OCI-LY1 (cell line): ENCODE measurements around the gene LSP1.

Experiments used
- H2AFZ ChIP-seq: fragments of 200-600 bp; sonication (generic), shearing (Covaris generic); 2 replicates; pipeline ENCODE4 v1.6.0; 2014; ENCODE audit warnings: antibody characterized with exemption, mild to moderate bottlenecking, low read length
- H3F3A ChIP-seq: fragments of 200-600 bp; sonication (generic), shearing (Covaris generic); 2 replicates; pipeline ENCODE4 v1.6.0; 2014; ENCODE audit warnings: mild to moderate bottlenecking, antibody characterized with exemption, low read length, moderate library complexity; ENCODE audit not compliant: insufficient read depth
- H3K27ac ChIP-seq: fragments of 200-600 bp; sonication (generic); 2 replicates; pipeline ENCODE4 v1.5.1; 2014; ENCODE audit warnings: low read length, mixed run types, mild to moderate bottlenecking, low read depth; ENCODE audit not compliant: poor library complexity, severe bottlenecking
- H3K27me3 ChIP-seq: fragments of 200-600 bp; sonication (generic); 2 replicates; pipeline ENCODE4 v1.6.0; 2014; ENCODE audit warnings: antibody characterized with exemption, mild to moderate bottlenecking, low read length, moderate library complexity; ENCODE audit not compliant: insufficient read depth
- H3K36me3 ChIP-seq: fragments of 200-600 bp; sonication (generic); 2 replicates; pipeline ENCODE4 v1.6.1; 2014; ENCODE audit warnings: mild to moderate bottlenecking, antibody characterized with exemption, low read length, moderate library complexity, mixed read lengths; ENCODE audit not compliant: insufficient read depth
- H3K4me1 ChIP-seq: fragments of 200-600 bp; sonication (generic); 2 replicates; pipeline ENCODE4 v1.5.1; 2014; ENCODE audit warnings: mild to moderate bottlenecking, low read length, moderate library complexity; ENCODE audit not compliant: insufficient read depth, severe bottlenecking
- H3K4me2 ChIP-seq: fragments of 200-600 bp; sonication (generic), shearing (Covaris generic); 2 replicates; pipeline ENCODE4 v1.6.1; 2014; ENCODE audit warnings: low read length
- H3K4me3 ChIP-seq: fragments of 200-600 bp; sonication (generic); 2 replicates; pipeline ENCODE4 v1.5.1; 2014; ENCODE audit warnings: low read length, low read depth, mild to moderate bottlenecking, mixed read lengths; ENCODE audit not compliant: poor library complexity, severe bottlenecking
- H3K79me2 ChIP-seq: fragments of 200-600 bp; shearing (Covaris generic); 2 replicates; pipeline ENCODE4 v1.6.1; 2016; ENCODE audit warnings: mixed run types, low read length, mixed read lengths; ENCODE audit not compliant: insufficient read depth
- H3K9ac ChIP-seq: fragments of 200-600 bp; sonication (generic), shearing (Covaris generic); 2 replicates; pipeline ENCODE4 v1.6.1; 2014; ENCODE audit warnings: mild to moderate bottlenecking, low read length, mixed read lengths
- H3K9me2 ChIP-seq: fragments of 200-600 bp; sonication (generic), shearing (Covaris generic); 2 replicates; pipeline ENCODE4 v1.6.1; 2014; ENCODE audit warnings: low read depth, mild to moderate bottlenecking, low read length, mixed read lengths
- H3K9me3 ChIP-seq: fragments of 200-600 bp; shearing (Covaris generic); 2 replicates; pipeline ENCODE4 v1.6.1; 2014; ENCODE audit warnings: low read length, mixed read lengths
- H4K20me1 ChIP-seq: fragments of 200-600 bp; sonication (generic), shearing (Covaris generic); 2 replicates; pipeline ENCODE4 v1.6.0; 2016; ENCODE audit warnings: mild to moderate bottlenecking, low read length; ENCODE audit not compliant: insufficient read depth
- EZH2 ChIP-seq: fragments of 200-600 bp; sonication (generic), shearing (Covaris generic); IDR thresholded peaks from 2 replicates; pipeline ENCODE4 v1.8.0; 2017; ENCODE audit warnings: borderline replicate concordance, mixed run types, mild to moderate bottlenecking, antibody characterized with exemption, low read length, moderate library complexity, mixed read lengths
- TF ChIP-seq, protein P1 (sequence below): fragments of 200-600 bp; sonication (generic), shearing (Covaris generic); IDR thresholded peaks from 2 replicates; pipeline ENCODE4 v1.5.1; 2017; ENCODE audit warnings: mild to moderate bottlenecking, antibody characterized with exemption, low read length, moderate library complexity, mixed read lengths

LSP1 gene

DNA sequence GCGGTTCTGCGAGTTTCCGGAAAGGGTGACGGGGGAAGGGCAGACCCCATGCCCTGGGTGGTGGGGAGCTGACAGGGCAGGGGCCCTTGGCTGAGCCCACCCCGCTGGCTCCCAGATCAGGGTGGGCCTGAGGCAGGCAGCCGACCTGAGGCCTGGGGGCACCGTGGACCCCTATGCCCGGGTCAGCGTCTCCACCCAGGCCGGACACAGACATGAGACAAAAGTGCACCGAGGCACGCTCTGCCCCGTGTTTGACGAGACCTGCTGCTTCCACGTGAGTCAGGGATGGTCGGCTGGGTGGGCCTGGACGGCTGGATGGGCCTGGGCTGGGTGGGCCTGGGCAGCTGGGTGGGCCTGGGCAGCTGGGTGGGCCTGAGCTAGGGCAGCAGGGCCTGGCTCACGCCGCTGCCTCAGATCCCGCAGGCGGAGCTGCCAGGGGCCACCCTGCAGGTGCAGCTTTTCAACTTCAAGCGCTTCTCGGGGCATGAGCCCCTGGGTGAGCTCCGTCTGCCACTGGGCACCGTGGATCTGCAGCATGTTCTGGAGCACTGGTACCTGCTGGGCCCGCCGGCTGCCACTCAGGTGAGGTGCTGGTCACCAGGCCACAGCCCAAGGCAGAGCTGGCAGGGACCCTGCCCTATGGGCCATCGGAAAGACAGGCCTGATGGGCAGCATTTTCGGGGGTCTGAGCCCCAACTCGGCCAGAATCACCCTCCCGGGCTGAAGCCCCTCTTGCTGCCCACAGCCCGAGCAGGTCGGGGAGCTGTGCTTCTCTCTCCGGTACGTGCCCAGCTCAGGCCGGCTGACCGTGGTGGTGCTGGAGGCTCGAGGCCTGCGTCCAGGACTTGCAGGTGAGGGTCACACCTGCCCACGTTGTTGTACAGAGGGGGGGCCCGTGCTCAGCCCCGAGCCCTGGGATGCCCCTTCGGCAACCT, 16.6 kb upstream of the LSP1 start:
- H3K9ac ChIP-seq, result no peak overlapping the region
- no peaks in the 10 kb centered on the region; the same call in 1 of the 2 replicates for H3K27me3 ChIP-seq
- no peaks in the 10 kb centered on the region for H3K79me2 ChIP-seq
- no peak overlapping the region for H3K27ac ChIP-seq
- H3K9me3 ChIP-seq, result no peaks in the 10 kb centered on the region
- no peak for TF ChIP-seq EZH2
- TF ChIP-seq, protein P1, sequence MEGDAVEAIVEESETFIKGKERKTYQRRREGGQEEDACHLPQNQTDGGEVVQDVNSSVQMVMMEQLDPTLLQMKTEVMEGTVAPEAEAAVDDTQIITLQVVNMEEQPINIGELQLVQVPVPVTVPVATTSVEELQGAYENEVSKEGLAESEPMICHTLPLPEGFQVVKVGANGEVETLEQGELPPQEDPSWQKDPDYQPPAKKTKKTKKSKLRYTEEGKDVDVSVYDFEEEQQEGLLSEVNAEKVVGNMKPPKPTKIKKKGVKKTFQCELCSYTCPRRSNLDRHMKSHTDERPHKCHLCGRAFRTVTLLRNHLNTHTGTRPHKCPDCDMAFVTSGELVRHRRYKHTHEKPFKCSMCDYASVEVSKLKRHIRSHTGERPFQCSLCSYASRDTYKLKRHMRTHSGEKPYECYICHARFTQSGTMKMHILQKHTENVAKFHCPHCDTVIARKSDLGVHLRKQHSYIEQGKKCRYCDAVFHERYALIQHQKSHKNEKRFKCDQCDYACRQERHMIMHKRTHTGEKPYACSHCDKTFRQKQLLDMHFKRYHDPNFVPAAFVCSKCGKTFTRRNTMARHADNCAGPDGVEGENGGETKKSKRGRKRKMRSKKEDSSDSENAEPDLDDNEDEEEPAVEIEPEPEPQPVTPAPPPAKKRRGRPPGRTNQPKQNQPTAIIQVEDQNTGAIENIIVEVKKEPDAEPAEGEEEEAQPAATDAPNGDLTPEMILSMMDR, result no peak
- no peak overlapping the region for H2AFZ ChIP-seq
- H4K20me1 ChIP-seq, result no peaks in the 10 kb centered on the region
- no peaks in the 10 kb centered on the region for H3K36me3 ChIP-seq
- H3K4me2 ChIP-seq, result no peak overlapping the region
- H3K4me3 ChIP-seq, result no peak overlapping the region
- H3F3A ChIP-seq, result no peaks in the 10 kb centered on the region
- H3K4me1 ChIP-seq, result peaks cover 18% of the 10 kb centered on the region
- no peaks in the 10 kb centered on the region for H3K9me2 ChIP-seq

DNA sequence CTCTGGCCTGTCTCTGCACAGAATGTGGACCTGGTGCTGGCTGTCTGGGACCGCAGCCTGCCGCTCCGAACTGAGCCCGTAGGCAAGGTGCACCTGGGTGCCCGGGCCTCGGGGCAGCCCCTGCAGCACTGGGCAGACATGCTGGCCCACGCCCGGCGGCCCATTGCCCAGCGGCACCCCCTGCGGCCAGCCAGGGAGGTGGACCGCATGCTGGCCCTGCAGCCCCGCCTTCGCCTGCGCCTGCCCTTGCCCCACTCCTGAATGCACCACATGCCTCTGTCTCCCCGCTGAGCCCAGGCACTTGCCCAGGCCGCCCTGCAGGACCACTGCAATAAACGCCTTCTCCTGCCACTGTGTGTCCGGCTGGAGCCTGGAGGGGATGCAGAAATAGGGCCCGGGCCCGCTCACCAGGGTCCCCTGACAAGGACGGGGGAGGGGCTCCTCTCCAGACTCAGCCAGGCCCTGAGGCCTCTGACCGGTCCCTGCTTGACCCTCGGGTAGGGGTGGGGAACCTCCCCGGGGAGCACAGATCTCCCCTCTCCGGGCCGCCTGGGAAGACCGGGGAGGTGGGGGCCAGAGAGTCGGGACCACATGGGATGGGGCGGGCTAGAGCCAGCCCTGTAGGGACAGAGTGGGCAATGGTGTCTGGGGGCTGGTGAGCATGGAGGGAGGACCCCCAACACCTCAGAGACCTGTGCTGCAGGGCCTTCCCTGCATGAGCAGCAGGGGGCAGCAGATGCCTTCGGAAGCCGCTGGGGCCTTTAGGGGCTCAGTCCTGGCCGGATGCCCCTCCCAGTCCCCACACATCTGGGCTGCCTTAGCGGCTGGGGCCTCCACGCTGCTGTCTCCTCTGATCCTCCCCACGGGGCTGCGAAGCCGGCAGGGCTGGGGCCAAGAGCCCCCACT, 15.5 kb upstream of the LSP1 start:
- Histone ChIP-seq H3K9me2 (no peaks in the 10 kb centered on the region), H3K9me3 (no peaks in the 10 kb centered on the region), H2AFZ (no peak overlapping the region), H3K27ac (no peak overlapping the region), H3K4me3 (no peak overlapping the region), H3K4me2 (no peak overlapping the region), H3K9ac (no peak overlapping the region), H3K36me3 (no peaks in the 10 kb centered on the region), H4K20me1 (no peaks in the 10 kb centered on the region), H3K79me2 (no peaks in the 10 kb centered on the region), H3F3A (no peaks in the 10 kb centered on the region), H3K27me3 (no peaks in the 10 kb centered on the region; the same call in 1 of the 2 replicates), H3K4me1 (peaks cover 18% of the 10 kb centered on the region)
- TF ChIP-seq EZH2, result no peak
- TF ChIP-seq, protein P1, result peak; percentile 83

DNA sequence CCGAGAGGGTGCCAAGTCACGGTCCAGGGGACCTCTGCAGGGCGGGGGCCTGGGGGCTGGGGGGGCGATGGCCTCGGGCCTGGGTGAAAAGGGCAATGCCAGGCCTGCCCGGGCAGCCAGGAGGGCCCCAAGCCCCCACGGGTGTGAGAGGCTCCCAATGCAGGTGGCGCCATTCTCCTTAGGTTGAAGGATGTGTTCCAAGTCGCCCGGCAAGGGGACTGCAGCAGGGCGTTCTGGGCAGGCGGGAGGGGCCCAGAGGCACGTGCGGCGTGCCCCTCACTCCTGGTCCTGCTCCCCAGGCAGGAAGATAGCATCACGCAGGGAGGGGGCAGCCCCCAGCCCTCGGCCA, 14.8 kb upstream of the LSP1 start:
- H3K27me3 ChIP-seq, result no peaks in the 10 kb centered on the region; the same call in 1 of the 2 replicates

More for the DNA sequence above, 14.8 kb upstream of the LSP1 start:
- H3K9me2 ChIP-seq, result no peaks in the 10 kb centered on the region
- H3K79me2 ChIP-seq, result no peaks in the 10 kb centered on the region
- no peaks in the 10 kb centered on the region for H3K36me3 ChIP-seq
- no peak overlapping the region for H2AFZ ChIP-seq
- TF ChIP-seq EZH2, result no peak
- TF ChIP-seq, protein P1, result no peak
- H3F3A ChIP-seq, result no peaks in the 10 kb centered on the region
- no peaks in the 10 kb centered on the region for H4K20me1 ChIP-seq
- H3K9ac ChIP-seq, result no peak overlapping the region
- no peaks in the 10 kb centered on the region for H3K9me3 ChIP-seq
- no peak overlapping the region for H3K27ac ChIP-seq
- H3K4me1 ChIP-seq, result peaks cover 18% of the 10 kb centered on the region
- H3K4me3 ChIP-seq, result no peak overlapping the region
- H3K4me2 ChIP-seq, result no peak overlapping the region
